ENCODE results near the gene COL20A1.

GRCh38 chr20:63384336-63384735 is 91.3 kb downstream of the COL20A1 start:
- TF ChIP-seq CTCF (IDR thresholded peaks at IDR 0.05) (no peak), REST (IDR thresholded peaks at IDR 0.05) (no peak), POLR2A (IDR thresholded peaks at IDR 0.05; ENCODE audit: low read length) (no peak), ZSCAN20 (CRISPR knock-in tag; IDR thresholded peaks at IDR 0.05) (no peak), ESRRA (IDR thresholded peaks at IDR 0.05; ENCODE audit: borderline replicate concordance, low read length) (no peak), GATA3 (IDR thresholded peaks at IDR 0.05; ENCODE audit: borderline replicate concordance) (no peak), CBX2 (IDR thresholded peaks at IDR 0.05; ENCODE audit: borderline replicate concordance, low read depth) (no peak), SMC3 (IDR thresholded peaks at IDR 0.05) (no peak), HMGXB4 (CRISPR knock-in tag; IDR thresholded peaks at IDR 0.05; ENCODE audit: borderline replicate concordance) (no peak), EP300 (IDR thresholded peaks at IDR 0.05) (no peak), MAX (IDR thresholded peaks at IDR 0.05) (no peak), RFX5 (IDR thresholded peaks at IDR 0.05) (no peak), MAFK (IDR thresholded peaks at IDR 0.05; ENCODE audit: partially characterized antibody) (no peak), NFE2L2 (conservative IDR thresholded peaks at IDR 0.05; ENCODE audit: low read length) (no peak)

Measured in A549 (cell line).